Right lobe of liver (tissue), 6 donors: Measurements from ENCODE around the gene SULT1C3. TPM values are rescaled to one million over a fixed set of nuclear protein-coding genes. Genes with fewer than 3 reads are reported as not detected.

ENCODE experiments used
- ATAC-seq, 4 donors: fragments of 200-7000 bp; cut with Tn5 transposase; one replicate each; pipeline ENCODE4 v1.9.1; 2020; ENCODE audit warnings: mild to moderate bottlenecking in 4 of 4, moderate library complexity in 4 of 4
- DNase-seq, 3 donors: peaks; one replicate each; pipeline ENCODE4 v3.0.0-alpha.2; 2020
- H3K27ac ChIP-seq, 3 donors: fragments of 200-600 bp; one replicate each; pipeline ENCODE4 v1.8.0; 2022
- H3K27me3 ChIP-seq, 2 donors: fragments of 200-600 bp; one replicate each; pipeline ENCODE4 v1.8.0; 2022
- H3K36me3 ChIP-seq, 4 donors: fragments of 200-600 bp; sonication (generic) in 1 of 4; one replicate each; pipeline versions ENCODE4 v1.5.1 to v1.8.0; 2017 to 2022; ENCODE audit warnings: control low read depth in 1 of 4
- H3K4me1 ChIP-seq, 4 donors: fragments of 200-600 bp; sonication (generic) in 1 of 4; one replicate each; pipeline versions ENCODE4 v1.5.1 to v1.8.0; 2017 to 2022; ENCODE audit warnings: control low read depth in 1 of 4
- H3K4me3 ChIP-seq, 3 donors: fragments of 200-600 bp; one replicate each; pipeline ENCODE4 v1.8.0; 2022
- H3K9me3 ChIP-seq, 4 donors: fragments of 200-600 bp; sonication (generic) in 1 of 4; one replicate each; pipeline versions ENCODE4 v1.5.1 to v1.8.0; 2017 to 2022; ENCODE audit warnings: control low read depth in 1 of 4
- CTCF ChIP-seq, 4 donors: fragments of 200-600 bp in 3 of 4; fragments of 450-650 bp in 1 of 4; IDR thresholded peaks; one replicate each; pipeline versions ENCODE4 v1.5.1 to v1.8.0; 2016 to 2022; ENCODE audit warnings: antibody characterized with exemption in 4 of 4, mild to moderate bottlenecking in 2 of 4
- POLR2A ChIP-seq: fragments of 450-650 bp; IDR thresholded peaks from one replicate; pipeline ENCODE4 v1.6.1; 2017; ENCODE audit warnings: antibody characterized with exemption, mild to moderate bottlenecking
- WGBS: methylation state at CpG from one replicate; pipeline ENCODE4 v1.1.6; 2018; ENCODE audit warnings: low coverage, low lambda C conversion rate; ENCODE audit not compliant: insufficient coverage; ENCODE audit errors: missing lambda C conversion rate; 5-methylcytosine and 5-hydroxymethylcytosine counted together
- intact Hi-C, 2 donors: fragments of 100-400 bp; cut with DNase I; formaldehyde crosslinking; loops; one replicate each; pipeline versions ENCODE4 v1.11.2 to v1.14.1; 2022
- total RNA-seq, 6 experiments: library from RNA; depleted of rRNA in 2 of 6; stranded (reverse); fragments of >200 nt in 2 of 6; fragmentation: NEBNext Ultra II Directional in 3 of 6; extraction: Animal tissue kit (Norgen Biotek cat#: 25700) in 3 of 6; gene quantifications; one replicate each; pipeline versions ENCODE4 v1.1.0 to v1.2.4, GENCODE V29; 2016 to 2023
- donor health status: DM: no; HTN: yes; CAD: no.
- donor health status: DM: no; HTN: no; CAD: no.
- donor health status: DM: no; HTN: no; CAD: no.
- donor health status: DM: no; HTN: yes; CAD: no.
- donor health status: DM: no; HTN: yes; CAD: no.

SULT1C3 gene
- total RNA-seq, 6 experiments from 2014 or later: not detected

GRCh38 chr2:108220191-108220590 is 19.6 kb upstream of the SULT1C3 start:
- no peaks in the 10 kb centered on the region for H3K27me3 ChIP-seq
- H3K36me3 ChIP-seq: no peaks in the 10 kb centered on the region
- TF ChIP-seq CTCF (IDR thresholded peaks at IDR 0.05) (no peak), POLR2A (no peak)
- intact Hi-C loops: no loop called here
- no peak overlapping the region for H3K4me3 ChIP-seq
- H3K9me3 ChIP-seq: peaks cover 0 to 7% (median 0%) of the 10 kb centered on the region in 4 donors
- 78% methylated on average over 3 of the region's 3 CpGs for WGBS
- H3K4me1 ChIP-seq: no peaks in the 10 kb centered on the region
- no peak overlapping the region for H3K27ac ChIP-seq
- ATAC-seq (no peak), DNase-seq (no peak)

- no peaks in the 10 kb centered on the region for H3K4me1 ChIP-seq
- no peaks in the 10 kb centered on the region for H3K36me3 ChIP-seq
- DNase-seq (no peak), ATAC-seq (no peak)
- TF ChIP-seq CTCF (IDR thresholded peaks at IDR 0.05): no peak
- TF ChIP-seq POLR2A: no peak
- H3K27ac ChIP-seq: no peak overlapping the region
- H3K9me3 ChIP-seq: peaks cover 0 to 7% (median 0%) of the 10 kb centered on the region in 4 donors
- 61% methylated on average over 3 of the region's 4 CpGs for WGBS
- no peak overlapping the region for H3K4me3 ChIP-seq
- intact Hi-C loops: no loop called here
- no peaks in the 10 kb centered on the region for H3K27me3 ChIP-seq
Observed at GRCh38 chr2:108220942-108221541, 18.7 kb upstream of the SULT1C3 start.

- Histone ChIP-seq H3K4me1 (no peaks in the 10 kb centered on the region), H3K9me3 (peaks cover 0 to 7% (median 0%) of the 10 kb centered on the region in 4 donors), H3K27ac (no peak overlapping the region), H3K27me3 (no peaks in the 10 kb centered on the region), H3K4me3 (no peak overlapping the region), H3K36me3 (no peaks in the 10 kb centered on the region)
- ATAC-seq (no peak), DNase-seq (no peak)
- 76% methylated on average over 3 of the region's 3 CpGs for WGBS
- TF ChIP-seq CTCF (IDR thresholded peaks at IDR 0.05) (no peak), POLR2A (no peak)
- intact Hi-C loops: no loop called here
Observed at GRCh38 chr2:108222261-108222660, 17.5 kb upstream of the SULT1C3 start.

- TF ChIP-seq CTCF (IDR thresholded peaks at IDR 0.05) (no peak), POLR2A (no peak)
- 40% methylated on average over 4 of the region's 4 CpGs for WGBS
- H3K27ac ChIP-seq: no peak overlapping the region
- no peak for DNase-seq
- intact Hi-C loops: no loop called here
- H3K36me3 ChIP-seq: no peaks in the 10 kb centered on the region
- no peaks in the 10 kb centered on the region for H3K4me1 ChIP-seq
- peaks cover 0 to 7% (median 0%) of the 10 kb centered on the region in 4 donors for H3K9me3 ChIP-seq
- H3K27me3 ChIP-seq: no peaks in the 10 kb centered on the region
- no peak overlapping the region for H3K4me3 ChIP-seq
- ATAC-seq: no peak
Observed at GRCh38 chr2:108223573-108223972, 16.2 kb upstream of the SULT1C3 start.
